ENCODE data around the gene HGD. TPM values are rescaled to one million over a fixed set of nuclear protein-coding genes. Genes with fewer than 3 reads are reported as not detected.

Gene HGD
- total RNA-seq, 4 donors from 2014 or later, result not detected

DNA sequence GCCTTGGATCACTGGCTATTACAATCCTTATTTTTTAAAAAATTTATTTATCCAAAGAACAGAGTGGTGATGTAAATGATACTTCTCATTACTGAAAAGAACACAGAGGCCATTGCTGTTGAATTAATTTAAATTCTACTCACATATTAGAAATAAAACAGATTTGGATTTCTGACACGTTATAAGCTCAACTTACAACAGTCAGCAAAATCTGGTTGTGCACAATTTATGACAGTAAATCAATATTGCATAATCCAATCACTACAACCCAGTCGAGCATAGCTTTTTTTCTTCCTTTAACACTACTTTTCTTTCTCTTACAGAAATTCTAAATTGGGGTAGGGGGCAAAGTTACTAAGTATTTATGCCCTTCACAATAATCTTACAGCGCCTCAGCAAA lies 17.3 kb upstream of the HGD start:
- no peak overlapping the region for H3K4me3 ChIP-seq
- no peaks in the 10 kb centered on the region for H3K4me1 ChIP-seq
- WGBS, 2 donors (ENCODE audit: low coverage in 1 of 2), result 87 to 95% methylated on average over 3 of the region's 3 CpGs
- no peak for TF ChIP-seq POLR2AphosphoS5 (IDR thresholded peaks at IDR 0.05)
- TF ChIP-seq, protein P1, sequence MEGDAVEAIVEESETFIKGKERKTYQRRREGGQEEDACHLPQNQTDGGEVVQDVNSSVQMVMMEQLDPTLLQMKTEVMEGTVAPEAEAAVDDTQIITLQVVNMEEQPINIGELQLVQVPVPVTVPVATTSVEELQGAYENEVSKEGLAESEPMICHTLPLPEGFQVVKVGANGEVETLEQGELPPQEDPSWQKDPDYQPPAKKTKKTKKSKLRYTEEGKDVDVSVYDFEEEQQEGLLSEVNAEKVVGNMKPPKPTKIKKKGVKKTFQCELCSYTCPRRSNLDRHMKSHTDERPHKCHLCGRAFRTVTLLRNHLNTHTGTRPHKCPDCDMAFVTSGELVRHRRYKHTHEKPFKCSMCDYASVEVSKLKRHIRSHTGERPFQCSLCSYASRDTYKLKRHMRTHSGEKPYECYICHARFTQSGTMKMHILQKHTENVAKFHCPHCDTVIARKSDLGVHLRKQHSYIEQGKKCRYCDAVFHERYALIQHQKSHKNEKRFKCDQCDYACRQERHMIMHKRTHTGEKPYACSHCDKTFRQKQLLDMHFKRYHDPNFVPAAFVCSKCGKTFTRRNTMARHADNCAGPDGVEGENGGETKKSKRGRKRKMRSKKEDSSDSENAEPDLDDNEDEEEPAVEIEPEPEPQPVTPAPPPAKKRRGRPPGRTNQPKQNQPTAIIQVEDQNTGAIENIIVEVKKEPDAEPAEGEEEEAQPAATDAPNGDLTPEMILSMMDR (IDR thresholded peaks at IDR 0.05), result no peak
- TF ChIP-seq EP300 (IDR thresholded peaks at IDR 0.05), result no peak
- TF ChIP-seq POLR2A (IDR thresholded peaks at IDR 0.05), result no peak
- no peak for ATAC-seq
- H3K36me3 ChIP-seq, result peaks cover 0 to 32% of the 10 kb centered on the region in 2 donors
- peaks cover 0 to 5% (median 0%) of the 10 kb centered on the region in 3 donors for H3K9me3 ChIP-seq
- H3K27me3 ChIP-seq, result no peaks in the 10 kb centered on the region
- H3K27ac ChIP-seq, result no peak overlapping the region

DNA sequence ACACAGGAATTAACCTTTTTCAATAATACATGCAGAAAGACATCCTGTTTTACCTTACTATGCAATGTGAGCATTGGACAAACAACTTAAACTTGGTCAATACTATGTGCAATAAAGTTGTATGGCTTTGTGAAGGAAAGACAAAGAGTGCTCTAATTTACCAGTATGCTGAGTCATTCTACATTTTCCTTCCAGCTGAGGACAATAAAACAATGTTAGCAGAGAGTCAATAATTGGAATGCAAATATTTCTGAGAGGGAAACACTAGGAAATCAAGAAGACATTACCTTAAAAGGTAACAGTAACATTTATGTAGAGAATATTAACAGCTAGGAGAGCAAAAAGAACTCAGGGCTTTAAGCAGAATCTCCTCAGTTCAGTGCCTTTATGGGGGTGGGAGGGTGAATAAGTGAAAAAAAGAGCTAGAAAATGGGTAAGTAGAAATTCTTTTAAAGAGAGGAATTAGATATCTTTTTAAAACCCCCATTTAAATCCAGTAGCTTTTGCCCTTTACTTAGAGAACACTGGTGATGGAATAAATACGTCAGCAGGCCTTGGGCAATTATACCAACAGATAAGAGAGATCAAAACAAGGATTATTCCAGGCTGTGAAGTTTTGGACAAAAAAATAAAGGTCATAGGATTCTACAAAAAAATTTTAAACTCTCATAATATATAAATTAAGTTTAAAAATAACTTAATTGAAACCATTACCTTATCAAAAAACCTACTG lies 11.6 kb upstream of the HGD start:
- Histone ChIP-seq H3K9me3 (no peaks in the 10 kb centered on the region), H3K27ac (no peak overlapping the region), H3K4me1 (no peaks in the 10 kb centered on the region), H3K36me3 (peaks cover 0 to 38% of the 10 kb centered on the region in 2 donors), H3K4me3 (no peak overlapping the region), H3K27me3 (no peaks in the 10 kb centered on the region)
- ATAC-seq, result no peak
- 86 to 100% methylated on average over 1 of the region's 1 CpG for WGBS, 2 donors (ENCODE audit: low coverage in 1 of 2)
- no peak for TF ChIP-seq EP300 (IDR thresholded peaks at IDR 0.05)
- no peak for TF ChIP-seq POLR2A (IDR thresholded peaks at IDR 0.05)
- TF ChIP-seq, protein P1 (IDR thresholded peaks at IDR 0.05), result no peak
- no peak for TF ChIP-seq POLR2AphosphoS5 (IDR thresholded peaks at IDR 0.05)

DNA sequence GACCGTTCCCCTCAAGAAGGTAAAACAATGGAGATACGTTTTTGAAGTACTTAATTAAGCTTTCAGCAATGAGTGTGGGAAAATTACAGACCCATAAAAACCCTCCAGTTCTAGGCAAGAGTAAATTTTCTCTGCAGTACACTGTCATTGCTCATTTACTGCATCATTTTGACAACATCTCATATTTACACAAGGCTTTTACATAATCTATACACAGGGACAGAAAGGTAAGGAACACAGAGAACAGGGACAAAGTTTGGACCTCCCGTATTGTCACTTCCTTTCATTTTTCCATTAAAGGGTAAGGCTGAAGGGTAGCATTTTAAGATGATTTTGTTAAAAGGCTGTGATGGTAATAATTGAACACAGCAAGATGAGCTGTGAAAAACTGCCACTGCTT lies 7.4 kb upstream of the HGD start:
- no peak overlapping the region for H3K27ac ChIP-seq
- 89 to 93% methylated on average over 3 of the region's 3 CpGs for WGBS, 2 donors (ENCODE audit: low coverage in 1 of 2)
- ATAC-seq, result no peak
- peaks cover 0 to 28% of the 10 kb centered on the region in 2 donors for H3K36me3 ChIP-seq
- H3K4me1 ChIP-seq, result no peaks in the 10 kb centered on the region
- H3K4me3 ChIP-seq, result no peak overlapping the region
- H3K9me3 ChIP-seq, result no peaks in the 10 kb centered on the region
- H3K27me3 ChIP-seq, result no peaks in the 10 kb centered on the region
- TF ChIP-seq POLR2A (IDR thresholded peaks at IDR 0.05), result no peak
- TF ChIP-seq POLR2AphosphoS5 (IDR thresholded peaks at IDR 0.05), result no peak
- no peak for TF ChIP-seq EP300 (IDR thresholded peaks at IDR 0.05)
- TF ChIP-seq, protein P1 (IDR thresholded peaks at IDR 0.05), result no peak

DNA sequence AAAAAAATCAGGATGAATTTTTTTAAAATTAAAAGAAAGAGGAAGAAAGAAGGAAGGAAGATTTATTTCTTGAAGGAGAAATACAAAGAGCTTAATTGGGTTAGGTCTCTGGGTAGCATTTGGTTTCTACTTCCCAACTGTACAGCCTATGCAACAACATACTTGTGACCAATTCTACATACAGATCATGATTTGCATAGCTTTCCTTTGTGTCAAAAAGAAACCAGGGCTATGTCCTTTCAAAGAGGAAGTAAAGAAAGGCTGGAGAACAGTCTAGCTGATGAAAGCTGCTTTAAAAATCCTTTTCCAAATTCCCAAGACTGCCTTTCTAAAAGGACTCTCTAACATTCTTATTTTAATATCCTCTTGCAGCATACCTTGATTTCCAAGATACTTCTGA lies 6.1 kb upstream of the HGD start:
- Histone ChIP-seq H3K36me3 (peaks cover 0 to 28% of the 10 kb centered on the region in 2 donors), H3K4me3 (no peak overlapping the region), H3K9me3 (no peaks in the 10 kb centered on the region), H3K27ac (no peak overlapping the region), H3K4me1 (no peaks in the 10 kb centered on the region), H3K27me3 (no peaks in the 10 kb centered on the region)
- no peak for ATAC-seq
- TF ChIP-seq POLR2A (IDR thresholded peaks at IDR 0.05) (no peak), EP300 (IDR thresholded peaks at IDR 0.05) (no peak), POLR2AphosphoS5 (IDR thresholded peaks at IDR 0.05) (no peak)
- TF ChIP-seq, protein P1 (IDR thresholded peaks at IDR 0.05), result no peak

DNA sequence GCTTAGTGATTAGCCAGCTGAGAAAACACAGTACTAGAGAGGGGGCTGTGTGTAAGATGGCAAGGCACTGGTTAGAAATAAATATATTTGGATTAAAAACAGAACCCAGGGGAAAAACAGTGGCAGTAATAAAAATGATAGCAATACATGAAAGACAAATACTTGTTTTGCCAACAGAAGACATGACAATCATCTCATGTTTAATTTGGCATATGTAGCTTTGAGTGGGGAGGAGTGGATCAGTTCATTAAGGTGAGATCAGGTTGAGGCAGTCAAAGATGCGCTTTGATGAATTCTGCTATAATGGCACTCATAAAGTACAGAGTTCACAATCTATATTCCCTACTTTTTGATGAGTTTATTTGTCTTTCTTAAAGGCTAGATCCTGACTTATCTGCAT lies 3.4 kb upstream of the HGD start:
- Histone ChIP-seq H3K4me1 (no peaks in the 10 kb centered on the region), H3K36me3 (peaks cover 0 to 21% of the 10 kb centered on the region in 2 donors), H3K4me3 (no peak overlapping the region), H3K9me3 (no peaks in the 10 kb centered on the region), H3K27ac (no peak overlapping the region), H3K27me3 (no peaks in the 10 kb centered on the region)
- no peak for ATAC-seq
- TF ChIP-seq POLR2AphosphoS5 (IDR thresholded peaks at IDR 0.05), result no peak
- no peak for TF ChIP-seq EP300 (IDR thresholded peaks at IDR 0.05)
- TF ChIP-seq, protein P1 (IDR thresholded peaks at IDR 0.05), result no peak
- no peak for TF ChIP-seq POLR2A (IDR thresholded peaks at IDR 0.05)
- 92 to 100% methylated on average over 1 of the region's 1 CpG for WGBS, 2 donors (ENCODE audit: low coverage in 1 of 2)
